ENCODE data around the gene UBE2M.

DNA sequence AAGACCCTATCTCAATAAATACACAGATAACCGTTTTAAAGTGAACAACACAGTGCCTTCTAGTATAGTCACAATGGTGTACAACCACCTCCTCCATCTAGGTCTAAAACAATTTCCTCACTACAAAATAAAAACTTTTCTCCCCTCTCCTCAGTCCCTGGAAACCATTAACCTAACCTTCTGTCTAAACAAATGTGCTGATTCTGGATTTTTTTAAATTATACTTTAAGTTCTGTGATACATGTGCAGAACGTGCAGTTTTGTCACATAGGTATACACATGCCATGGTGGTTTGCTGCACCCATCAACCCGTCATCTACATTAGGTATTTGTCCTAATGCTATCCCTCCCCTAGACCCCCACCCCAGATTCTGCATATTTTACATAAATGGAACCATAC, 29.0 kb downstream of the UBE2M start:
- TF ChIP-seq POLR2A (IDR thresholded peaks at IDR 0.05; ENCODE audit: low read length) (no peak), USF2 (IDR thresholded peaks at IDR 0.05) (no peak), CTCF (IDR thresholded peaks at IDR 0.05) (no peak), TP53 (CRISPR knock-in tag; IDR thresholded peaks at IDR 0.05) (no peak)
